ENCODE data around the gene DCUN1D3.

GRCh38 chr16:20903899-20904506 lies 3.8 kb upstream of the DCUN1D3 start:
- no peak for TF ChIP-seq EZH2 (IDR thresholded peaks at IDR 0.05; ENCODE audit: low read length, unreplicated experiment)
- no peak for TF ChIP-seq CTCF (conservative IDR thresholded peaks at IDR 0.05; ENCODE audit: low read depth, low read length)
- TF ChIP-seq EZH2phosphoT487 (IDR thresholded peaks at IDR 0.05; ENCODE audit: borderline replicate concordance, low read length): no peak

Measured in PC-3 (cell line).